Motor neuron (in vitro differentiated cells): ENCODE measurements around the gene CPAMD8. TPM values are rescaled to one million over a fixed set of nuclear protein-coding genes. Genes with fewer than 3 reads are reported as not detected.

Experiments
- ATAC-seq, 8 experiments: fragments of 200-7000 bp; cut with Tn5 transposase; replicated peaks in 6 of 8; 2 replicates each; pipeline ENCODE4 v1.8.0; 2021; ENCODE audit warnings: mild to moderate bottlenecking in 8 of 8, moderate library complexity in 8 of 8
- H3K27ac ChIP-seq, 2 donors: fragments of 250-450 bp; sonication (Bioruptor Pico); 2 replicates each; pipeline ENCODE4 v1.9.0; 2021; ENCODE audit warnings: antibody characterized with exemption in 2 of 2, mild to moderate bottlenecking in 2 of 2, moderate library complexity in 1 of 2
- H3K4me1 ChIP-seq, 2 donors: fragments of 250-450 bp; sonication (Bioruptor Pico); replicated peaks in 1 of 2; 2 replicates each; pipeline ENCODE4 v1.6.1; 2021; ENCODE audit warnings: antibody characterized with exemption in 2 of 2, mild to moderate bottlenecking in 2 of 2, moderate library complexity in 1 of 2
- H3K4me3 ChIP-seq, 5 donors: fragments of 250-450 bp; sonication (Bioruptor Pico); 2 replicates each; pipeline ENCODE4 v1.9.0; 2021; ENCODE audit warnings: antibody characterized with exemption in 5 of 5, mild to moderate bottlenecking in 5 of 5, moderate library complexity in 4 of 5
- WGBS, 10 experiments: fragments of 450-650 bp; shearing (Covaris generic); methylation state at CpG; one replicate each; pipeline ENCODE4 v1.0.0; 2022; 5-methylcytosine and 5-hydroxymethylcytosine counted together
- in situ Hi-C, 9 experiments: fragments of 400-800 bp; cut with MboI; loops; one replicate each; pipeline ENCODE4 v1.15.0; 2021; ENCODE audit warnings: low sequenced_read_pairs in 9 of 9, low pct_unique_long_range_greater_than_20kb in 2 of 9; ENCODE audit not compliant: unreplicated experiment in 9 of 9
- total RNA-seq, 8 experiments: library from RNA; unstranded; fragments of 300-600 nt; gene quantifications; 2 replicates each; pipeline versions ENCODE4 v1.2.3 to v1.2.4, GENCODE V29; 2022

CPAMD8 gene
- total RNA-seq, 8 experiments from 2014 or later = 0.36 to 6.5 (median 3.6) TPM

GRCh38 chr19:16889883-16890460 is 136.6 kb downstream of the CPAMD8 start:
- Histone ChIP-seq H3K4me3 (no peak overlapping the region), H3K4me1 (peaks cover 16 to 18% of the 10 kb centered on the region in 2 donors), H3K27ac (no peak overlapping the region)
- in situ Hi-C loops = no loop called here
- WGBS, 10 experiments = 100% methylated on average over 4 of the region's 48 CpGs; no CpG with 5 or more reads in 9 of the 10 experiments
- ATAC-seq = no peak

- in situ Hi-C loops = no loop called here
- peak in 1 of 8 experiments; percentile 13 for ATAC-seq
- Histone ChIP-seq H3K4me1 (peaks cover 16 to 18% of the 10 kb centered on the region in 2 donors), H3K4me3 (no peak overlapping the region), H3K27ac (no peak overlapping the region)
- 100% methylated on average over 1 of the region's 22 CpGs; no CpG with 5 or more reads in 9 of the 10 experiments for WGBS, 10 experiments
Measured at GRCh38 chr19:16889366-16889882, 137.2 kb downstream of the CPAMD8 start.

- in situ Hi-C loops = no loop called here
- peak in 1 of 8 experiments; percentile 41 for ATAC-seq
- no peak within 1 kb of the TSS for H3K4me3 ChIP-seq
- no peak within 1 kb of the TSS for H3K27ac ChIP-seq
- peaks cover 13 to 16% of the 10 kb centered on the region in 2 donors for H3K4me1 ChIP-seq
- 11 to 93% (median 75%) methylated on average over 3 to 8 of the region's 31 CpGs; no CpG with 5 or more reads in 6 of the 10 experiments for WGBS, 10 experiments
Measured at GRCh38 chr19:16888629-16889365, 137.8 kb downstream of the CPAMD8 start, which contains the start of gene F2RL3. Gene F2RL3, plus strand, starts transcription at chr19:16888999. Its CDS starts 191 bp downstream, at chr19:16889190.

- ATAC-seq = peak in 4 of 8 experiments; percentile 24 to 57 (median 35)
- no peak overlapping the region for H3K27ac ChIP-seq
- WGBS, 10 experiments = 33 to 100% (median 80%) methylated on average over 1 to 4 of the region's 17 CpGs; no CpG with 5 or more reads in 4 of the 10 experiments
Measured at GRCh38 chr19:16887353-16888265, 139.0 kb downstream of the CPAMD8 start.

GRCh38 chr19:16886305-16886880 is 140.2 kb downstream of the CPAMD8 start:
- in situ Hi-C loops = no loop called here
- peaks cover 8 to 10% of the 10 kb centered on the region in 2 donors for H3K4me1 ChIP-seq
- ATAC-seq = peak; percentile 32 to 86 (median 50)
- H3K27ac ChIP-seq = peak overlapping the region; percentile 9 to 52
- H3K4me3 ChIP-seq = no peak overlapping the region
- WGBS, 10 experiments = 0 to 94% (median 69%) methylated on average over 2 to 12 of the region's 20 CpGs; no CpG with 5 or more reads in 2 of the 10 experiments

More at GRCh38 chr19:16887353-16888265, 139.0 kb downstream of the CPAMD8 start:
- Histone ChIP-seq H3K4me3 (no peak overlapping the region), H3K4me1 (peaks cover 8 to 10% of the 10 kb centered on the region in 2 donors)
- in situ Hi-C loops = no loop called here

- no peak overlapping the region for H3K4me3 ChIP-seq
- peaks cover 8 to 10% of the 10 kb centered on the region in 2 donors for H3K4me1 ChIP-seq
- no peak for ATAC-seq
- in situ Hi-C loops = no loop called here
- no peak overlapping the region for H3K27ac ChIP-seq
- WGBS, 10 experiments = 0 to 86% (median 73%) methylated on average over 1 to 4 of the region's 5 CpGs; no CpG with 5 or more reads in 6 of the 10 experiments
Measured at GRCh38 chr19:16885166-16885565, 141.4 kb downstream of the CPAMD8 start.

GRCh38 chr19:16883522-16883921 is 143.1 kb downstream of the CPAMD8 start:
- Histone ChIP-seq H3K4me3 (no peak overlapping the region), H3K27ac (no peak overlapping the region), H3K4me1 (peaks cover 8 to 10% of the 10 kb centered on the region in 2 donors)
- in situ Hi-C loops = no loop called here
- peak in 2 of 8 experiments; percentile 73 to 78 for ATAC-seq
- WGBS, 10 experiments = 40 to 83% (median 80%) methylated on average over 1 to 2 of the region's 3 CpGs; no CpG with 5 or more reads in 5 of the 10 experiments

GRCh38 chr19:16882146-16882545 is 144.5 kb downstream of the CPAMD8 start:
- WGBS, 10 experiments = 40 to 100% (median 95%) methylated on average over 1 to 3 of the region's 3 CpGs; no CpG with 5 or more reads in 1 of the 10 experiments
- no peak for ATAC-seq
- in situ Hi-C loops = no loop called here

GRCh38 chr19:16880884-16881554 is 145.6 kb downstream of the CPAMD8 start:
- WGBS, 10 experiments = 82% methylated on average over 2 of the region's 8 CpGs; no CpG with 5 or more reads in 9 of the 10 experiments
- in situ Hi-C loops = no loop called here
- H3K4me1 ChIP-seq = no peaks in the 10 kb centered on the region
- ATAC-seq = no peak
- no peak overlapping the region for H3K27ac ChIP-seq
- no peak overlapping the region for H3K4me3 ChIP-seq

More at GRCh38 chr19:16882146-16882545, 144.5 kb downstream of the CPAMD8 start:
- Histone ChIP-seq H3K27ac (no peak overlapping the region), H3K4me3 (no peak overlapping the region), H3K4me1 (peaks cover 4% of the 10 kb centered on the region in 2 donors)

- peak in 5 of 8 experiments; percentile 15 to 35 (median 28) for ATAC-seq
- Histone ChIP-seq H3K4me3 (no peak overlapping the region), H3K4me1 (no peaks in the 10 kb centered on the region), H3K27ac (no peak overlapping the region)
- in situ Hi-C loops = no loop called here
- WGBS, 10 experiments = 80 to 100% (median 92%) methylated on average over 2 to 6 of the region's 55 CpGs; no CpG with 5 or more reads in 6 of the 10 experiments
Measured at GRCh38 chr19:16878181-16878965, 148.2 kb downstream of the CPAMD8 start.

GRCh38 chr19:16877581-16877980 is 149.0 kb downstream of the CPAMD8 start:
- in situ Hi-C loops = no loop called here
- Histone ChIP-seq H3K27ac (no peak overlapping the region), H3K4me1 (no peaks in the 10 kb centered on the region), H3K4me3 (no peak overlapping the region)
- WGBS, 10 experiments = 86 to 95% methylated on average over 4 to 5 of the region's 11 CpGs; no CpG with 5 or more reads in 8 of the 10 experiments
- peak in 2 of 8 experiments; percentile 7 to 19 for ATAC-seq
